CD4-positive, alpha-beta T cell (primary cell): ENCODE results near the gene TCF12. TPM values are rescaled to one million over a fixed set of nuclear protein-coding genes. Genes with fewer than 3 reads are reported as not detected.

Experiments used
- ATAC-seq: fragments of 200-7000 bp; cut with Tn5 transposase; one replicate; pipeline ENCODE4 v1.10.0; 2022; ENCODE audit warnings: mild to moderate bottlenecking; ENCODE audit not compliant: poor library complexity
- CTCF ChIA-PET: fragments of 350-600 bp; sonication (Branson Sonifier 250); formaldehyde crosslinking; loops from one replicate; lab custom pipeline; 2021; ENCODE audit warnings: antibody characterized with exemption, inconsistent platforms; lab: Charles Lee
- POLR2A ChIA-PET: fragments of 350-600 bp; sonication (Branson Sonifier 250); formaldehyde crosslinking; loops from one replicate; lab custom pipeline; 2021; ENCODE audit warnings: antibody characterized with exemption, inconsistent platforms; lab: Charles Lee
- DNase-seq, 14 experiments: peaks; one replicate each; pipeline ENCODE4 v3.0.0-alpha.2; 2013 to 2020; ENCODE audit warnings: mixed read lengths in 2 of 14
- H3K27ac ChIP-seq, 2 donors: one replicate each; pipeline versions ENCODE4 v1.5.1 to v1.7.0; 2013; ENCODE audit warnings: low read length in 2 of 2, low read depth in 1 of 2, mild to moderate bottlenecking in 1 of 2
- H3K27me3 ChIP-seq, 2 experiments: 1 replicate in 1 of 2; 2 replicates in 1 of 2; pipeline versions ENCODE4 v1.6.1 to v1.7.0; 2013; ENCODE audit warnings: low read length in 2 of 2, control low read depth in 1 of 2, mild to moderate bottlenecking in 1 of 2, moderate library complexity in 1 of 2; ENCODE audit not compliant: insufficient read depth in 2 of 2, control insufficient read depth in 1 of 2
- H3K36me3 ChIP-seq: one replicate; pipeline ENCODE4 v1.6.1; 2013; ENCODE audit warnings: low read length, control low read depth; ENCODE audit not compliant: insufficient read depth
- H3K4me1 ChIP-seq: one replicate; pipeline ENCODE4 v1.6.1; 2013; ENCODE audit warnings: low read length, control low read depth; ENCODE audit not compliant: insufficient read depth
- H3K4me3 ChIP-seq: one replicate; pipeline ENCODE4 v1.5.1; 2013; ENCODE audit warnings: mild to moderate bottlenecking, low read length, moderate library complexity
- H3K9me3 ChIP-seq, 2 experiments: 1 replicate in 1 of 2; 2 replicates in 1 of 2; pipeline versions ENCODE4 v1.6.1 to v1.7.0; 2013; ENCODE audit warnings: low read length in 2 of 2, mild to moderate bottlenecking in 2 of 2, control low read depth in 1 of 2, moderate library complexity in 1 of 2; ENCODE audit not compliant: control insufficient read depth in 1 of 2, insufficient read depth in 1 of 2
- H3K27ac Mint-ChIP-seq: one replicate; pipeline ENCODE4 v1.8.0; 2020; ENCODE audit warnings: mixed read lengths
- H3K27me3 Mint-ChIP-seq: one replicate; pipeline ENCODE4 v1.8.0; 2021; ENCODE audit warnings: mixed read lengths
- H3K36me3 Mint-ChIP-seq: one replicate; pipeline ENCODE4 v1.8.0; 2021; ENCODE audit warnings: low read depth, mixed read lengths
- H3K4me1 Mint-ChIP-seq: one replicate; pipeline ENCODE4 v1.8.0; 2021; ENCODE audit warnings: low read depth, mixed read lengths
- H3K4me3 Mint-ChIP-seq: one replicate; pipeline ENCODE4 v1.8.0; 2020; ENCODE audit warnings: mild to moderate bottlenecking, mixed read lengths
- H3K9me3 Mint-ChIP-seq: one replicate; pipeline ENCODE4 v1.8.0; 2020; ENCODE audit warnings: mixed read lengths
- intact Hi-C, 2 experiments: fragments of 100-400 bp; cut with DNase I in 1 of 2; cut with micrococcal nuclease in 1 of 2; formaldehyde crosslinking; loops; one replicate each; pipeline versions ENCODE4 v1.15.1 to v1.9.0; 2023 to 2025; cut with DNase I, micrococcal nuclease
- total RNA-seq, 174 experiments: library from RNA in 2 of 174; stranded (reverse) in 2 of 174; gene quantifications; one replicate each; pipeline ENCODE4 v1.2.3 and lab custom pipeline; 2021 to 2026
- TF ChIP-seq, protein P1 (sequence below): fragments of 200-600 bp; IDR thresholded peaks from one replicate; pipeline ENCODE4 v1.8.0; 2022; ENCODE audit warnings: antibody characterized with exemption, mild to moderate bottlenecking

Gene TCF12
- total RNA-seq, 2 experiments from 2014 or later: 54.0 TPM

DNA sequence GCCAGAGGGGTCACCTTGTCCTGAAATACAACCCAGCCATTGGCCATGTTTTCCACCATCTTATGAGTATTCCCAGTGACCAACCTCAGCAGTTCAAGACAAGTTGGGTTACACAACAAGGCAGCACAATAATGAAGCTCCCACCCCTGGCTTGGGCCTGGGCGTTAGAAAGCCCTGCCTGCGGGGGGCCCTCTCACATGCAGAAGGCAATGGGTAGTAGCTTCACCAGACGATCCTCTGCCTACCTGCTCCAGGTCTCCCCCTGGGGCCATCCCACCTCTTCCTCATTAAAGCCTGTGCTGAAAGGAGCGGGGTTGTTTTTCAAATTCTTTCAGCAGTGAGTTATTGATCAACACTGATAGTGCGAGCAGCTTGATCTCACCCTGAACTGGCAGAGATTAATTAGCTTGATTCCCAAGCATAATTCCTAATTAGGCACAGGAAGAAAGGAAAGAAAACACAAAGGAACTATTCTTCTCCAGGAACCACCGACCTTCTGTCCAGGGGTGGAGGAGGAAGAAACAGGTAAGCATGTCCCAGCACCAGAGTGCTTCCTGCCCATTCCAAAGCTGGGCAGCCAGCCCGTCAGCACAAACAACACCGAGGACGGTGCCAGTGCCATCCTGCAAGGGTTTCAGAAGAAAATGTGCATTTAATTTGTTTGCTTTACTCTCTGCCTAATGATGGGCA lies 378.2 kb downstream of the TCF12 start:
- H3K4me3 ChIP-seq: no peak overlapping the region
- ChIA-PET CTCF (interaction anchor here (1.3 kb wide), 1 partner anchor 10 kb away, joined by 3 read pairs; no protein-coding TSS in a partner anchor), POLR2A (interaction anchor here (1.2 kb wide), 1 partner anchor 33 kb away, joined by 3 read pairs; no protein-coding TSS in a partner anchor)
- no peak overlapping the region for H3K27ac ChIP-seq
- peaks cover 3% of the 10 kb centered on the region for H3K4me1 ChIP-seq
- intact Hi-C loops: no loop called here
- no peak for DNase-seq
- H3K36me3 ChIP-seq: no peaks in the 10 kb centered on the region
- H3K9me3 ChIP-seq: no peaks in the 10 kb centered on the region
- no peak for ATAC-seq
- Mint-ChIP-seq H3K36me3 (peaks cover 16% of the 10 kb centered on the region), H3K27ac (no peak overlapping the region), H3K9me3 (peaks cover 9% of the 10 kb centered on the region), H3K4me1 (no peaks in the 10 kb centered on the region), H3K27me3 (no peaks in the 10 kb centered on the region), H3K4me3 (no peak overlapping the region)
- TF ChIP-seq, protein P1, sequence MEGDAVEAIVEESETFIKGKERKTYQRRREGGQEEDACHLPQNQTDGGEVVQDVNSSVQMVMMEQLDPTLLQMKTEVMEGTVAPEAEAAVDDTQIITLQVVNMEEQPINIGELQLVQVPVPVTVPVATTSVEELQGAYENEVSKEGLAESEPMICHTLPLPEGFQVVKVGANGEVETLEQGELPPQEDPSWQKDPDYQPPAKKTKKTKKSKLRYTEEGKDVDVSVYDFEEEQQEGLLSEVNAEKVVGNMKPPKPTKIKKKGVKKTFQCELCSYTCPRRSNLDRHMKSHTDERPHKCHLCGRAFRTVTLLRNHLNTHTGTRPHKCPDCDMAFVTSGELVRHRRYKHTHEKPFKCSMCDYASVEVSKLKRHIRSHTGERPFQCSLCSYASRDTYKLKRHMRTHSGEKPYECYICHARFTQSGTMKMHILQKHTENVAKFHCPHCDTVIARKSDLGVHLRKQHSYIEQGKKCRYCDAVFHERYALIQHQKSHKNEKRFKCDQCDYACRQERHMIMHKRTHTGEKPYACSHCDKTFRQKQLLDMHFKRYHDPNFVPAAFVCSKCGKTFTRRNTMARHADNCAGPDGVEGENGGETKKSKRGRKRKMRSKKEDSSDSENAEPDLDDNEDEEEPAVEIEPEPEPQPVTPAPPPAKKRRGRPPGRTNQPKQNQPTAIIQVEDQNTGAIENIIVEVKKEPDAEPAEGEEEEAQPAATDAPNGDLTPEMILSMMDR: no peak
- no peaks in the 10 kb centered on the region for H3K27me3 ChIP-seq

DNA sequence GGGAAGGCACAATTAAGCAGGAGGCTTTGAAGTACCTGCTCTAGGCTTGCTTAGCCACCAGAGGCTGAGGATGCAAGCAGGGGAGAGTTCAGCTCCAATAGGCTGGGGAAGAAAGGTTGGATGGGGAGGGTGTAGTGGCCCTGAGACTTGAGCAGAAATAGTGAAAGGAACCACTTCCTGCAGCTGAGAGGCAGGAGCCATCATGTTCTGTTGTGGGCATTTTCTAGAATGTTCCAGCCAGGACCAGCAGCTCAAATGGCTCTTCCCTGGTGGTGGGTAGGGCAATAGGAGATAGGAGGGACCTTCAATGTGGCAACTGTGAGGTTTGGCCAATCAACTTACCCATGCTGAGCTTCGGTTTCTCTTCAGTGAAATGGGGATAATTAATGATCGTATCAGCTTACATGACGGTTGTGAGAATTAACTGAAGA lies 378.7 kb downstream of the TCF12 start:
- Mint-ChIP-seq H3K9me3 (peaks cover 3% of the 10 kb centered on the region), H3K27me3 (no peaks in the 10 kb centered on the region), H3K36me3 (peaks cover 10% of the 10 kb centered on the region), H3K4me1 (no peaks in the 10 kb centered on the region), H3K27ac (no peak overlapping the region), H3K4me3 (no peak overlapping the region)
- Histone ChIP-seq H3K9me3 (no peaks in the 10 kb centered on the region), H3K4me3 (no peak overlapping the region), H3K27me3 (no peaks in the 10 kb centered on the region), H3K27ac (no peak overlapping the region), H3K4me1 (peaks cover 3% of the 10 kb centered on the region), H3K36me3 (no peaks in the 10 kb centered on the region)
- ATAC-seq: no peak
- ChIA-PET POLR2A (interaction anchor here (1.2 kb wide), 1 partner anchor 33 kb away, joined by 3 read pairs; no protein-coding TSS in a partner anchor), CTCF (interaction anchor here (1.3 kb wide), 1 partner anchor 9 kb away, joined by 3 read pairs; no protein-coding TSS in a partner anchor)
- intact Hi-C loops: no loop called here
- no peak for DNase-seq
- TF ChIP-seq, protein P1: no peak

DNA sequence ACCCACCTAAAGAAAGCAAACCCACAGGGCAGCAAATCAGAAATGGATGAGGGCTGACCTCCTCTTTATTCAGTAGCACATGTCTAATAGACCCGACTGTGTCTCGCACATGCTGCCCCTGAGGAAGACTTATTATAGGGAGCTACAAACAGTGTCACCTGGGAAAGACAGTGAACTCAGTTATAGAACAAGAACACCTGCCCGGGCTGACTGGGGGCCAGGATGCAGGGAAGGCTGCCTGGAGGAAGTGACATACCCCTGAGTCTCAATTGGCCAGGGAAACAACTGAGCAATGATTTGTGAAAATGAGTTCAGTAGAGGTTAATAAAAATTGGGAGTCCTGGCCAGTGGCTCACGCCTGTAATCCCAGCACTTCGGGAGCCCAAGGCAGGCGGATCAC lies 379.2 kb downstream of the TCF12 start:
- Mint-ChIP-seq H3K4me1 (no peaks in the 10 kb centered on the region), H3K9me3 (peaks cover 3% of the 10 kb centered on the region), H3K27me3 (no peaks in the 10 kb centered on the region), H3K36me3 (peaks cover 5% of the 10 kb centered on the region), H3K27ac (no peak overlapping the region), H3K4me3 (no peak overlapping the region)
- POLR2A ChIA-PET: no interaction called here
- TF ChIP-seq, protein P1: no peak
- intact Hi-C loops: no loop called here
- Histone ChIP-seq H3K27me3 (no peaks in the 10 kb centered on the region), H3K4me3 (no peak overlapping the region), H3K27ac (no peak overlapping the region), H3K36me3 (no peaks in the 10 kb centered on the region), H3K9me3 (no peaks in the 10 kb centered on the region), H3K4me1 (peaks cover 3% of the 10 kb centered on the region)
- ATAC-seq (no peak), DNase-seq (no peak)
- CTCF ChIA-PET: interaction anchor here (1.3 kb wide), 1 partner anchor 9 kb away, joined by 3 read pairs; no protein-coding TSS in a partner anchor
